HepG2 (cell line): ENCODE measurements around the gene TTLL10. TPM values are rescaled to one million over a fixed set of nuclear protein-coding genes. Genes with fewer than 3 reads are reported as not detected.
A peak's percentile ranks its signal among the peaks of the same experiment; 100 is the strongest.

Source experiments
- AGO2 ChIP-seq: fragments of 200-400 bp; formaldehyde crosslinking; optimal IDR thresholded peaks from 2 replicates; pipeline ENCODE3; 2017; ENCODE audit warnings: mild to moderate bottlenecking, low read depth, low read length, moderate library complexity
- HNRNPH1 ChIP-seq: fragments of 200-400 bp; formaldehyde crosslinking; optimal IDR thresholded peaks from 2 replicates; pipeline ENCODE3; 2017; ENCODE audit warnings: mild to moderate bottlenecking, low read depth, low read length
- MXI1 ChIP-seq: IDR thresholded peaks from 3 replicates; pipeline ENCODE4 v1.6.1; 2012; ENCODE audit warnings: low read depth, low read length, inconsistent platforms, borderline replicate concordance
- NFKBIZ ChIP-seq: IDR thresholded peaks from 2 replicates; pipeline ENCODE4 v1.6.1; 2018; ENCODE audit warnings: missing genetic modification reagents, missing compliant biosample characterization
- RARG ChIP-seq: sonication (generic); formaldehyde crosslinking; IDR thresholded peaks from 2 replicates; pipeline ENCODE4 v1.4.0; 2020; ENCODE audit warnings: low read depth, mild to moderate bottlenecking, missing genetic modification reagents
- REL ChIP-seq: sonication (generic); formaldehyde crosslinking; conservative IDR thresholded peaks from 2 replicates; pipeline ENCODE4 v1.8.0; 2022; ENCODE audit warnings: mild to moderate bottlenecking, missing genetic modification reagents, moderate library complexity
- SNRNP70 ChIP-seq: fragments of 200-400 bp; formaldehyde crosslinking; IDR thresholded peaks from 2 replicates; pipeline ENCODE4 v1.6.1; 2017; ENCODE audit warnings: mild to moderate bottlenecking, low read depth, low read length, moderate library complexity
- TEAD3 ChIP-seq: optimal IDR thresholded peaks from 2 replicates; pipeline ENCODE3; 2016; ENCODE audit warnings: borderline replicate concordance
- THAP11 ChIP-seq: IDR thresholded peaks from 2 replicates; pipeline ENCODE4 v1.6.1; 2016; ENCODE audit warnings: missing biosample characterization, missing genetic modification reagents
- THYN1 ChIP-seq: sonication (generic); formaldehyde crosslinking; IDR thresholded peaks from 2 replicates; pipeline ENCODE4 v1.8.1; 2023; ENCODE audit warnings: low read depth, mild to moderate bottlenecking, moderate library complexity, missing genetic modification reagents, borderline replicate concordance
- ZBTB3 ChIP-seq: sonication (generic); formaldehyde crosslinking; IDR thresholded peaks from 2 replicates; pipeline ENCODE4 v1.4.0; 2020; ENCODE audit warnings: low read depth, mild to moderate bottlenecking, moderate library complexity, missing genetic modification reagents, borderline replicate concordance
- ZFP62 ChIP-seq: sonication (generic); formaldehyde crosslinking; IDR thresholded peaks from 2 replicates; pipeline ENCODE4 v1.4.0; 2020; ENCODE audit warnings: missing genetic modification reagents
- ZNF12 ChIP-seq: sonication (generic); formaldehyde crosslinking; IDR thresholded peaks from 2 replicates; pipeline ENCODE4 v1.5.0; 2020; ENCODE audit warnings: missing genetic modification reagents
- ZNF331 ChIP-seq: sonication (generic); formaldehyde crosslinking; IDR thresholded peaks from 2 replicates; pipeline ENCODE4 v1.4.0; 2020; ENCODE audit warnings: missing genetic modification reagents
- ZNF44 ChIP-seq: sonication (generic); formaldehyde crosslinking; IDR thresholded peaks from 2 replicates; pipeline ENCODE4 v1.5.1; 2020; ENCODE audit warnings: mild to moderate bottlenecking, missing genetic modification reagents
- ZNF792 ChIP-seq: IDR thresholded peaks from 2 replicates; pipeline ENCODE4 v1.6.1; 2016
- polyA plus RNA-seq, 8 experiments: library from polyadenylated mRNA; depleted of rRNA in 3 of 8; stranded (reverse) in 7 of 8; unstranded in 1 of 8; fragments of >200 nt; fragmentation: Illumina TruSeq in 4 of 8; extraction: Trizol in 4 of 8; gene quantifications; 2 replicates each; pipeline versions ENCODE4 v1.2.1 to v1.2.3, GENCODE V29; 2011 to 2016; ENCODE audit warnings: low read depth in 4 of 8, missing spikeins in 1 of 8, mixed read lengths in 1 of 8; ENCODE audit not compliant: insufficient read depth in 1 of 8
- total RNA-seq, 5 experiments: library from RNA; depleted of rRNA; stranded (reverse); fragments of >200 nt; fragmentation: Illumina TruSeq; extraction: Trizol; gene quantifications; 2 replicates each; pipeline ENCODE4 v1.2.3, GENCODE V29; 2016; ENCODE audit warnings: low read depth in 1 of 5
- TF ChIP-seq, protein P1 (sequence below): sonication (generic); formaldehyde crosslinking; conservative IDR thresholded peaks from 2 replicates; pipeline ENCODE4 v1.4.0; 2020; ENCODE audit warnings: missing genetic modification reagents
- TF ChIP-seq, protein P2 (sequence below): sonication (generic); formaldehyde crosslinking; IDR thresholded peaks from 2 replicates; pipeline ENCODE4 v1.8.0; 2022; ENCODE audit warnings: mild to moderate bottlenecking, missing genetic modification reagents; ENCODE audit not compliant: insufficient replicate concordance
- TF ChIP-seq, protein P3 (sequence below): sonication (generic); formaldehyde crosslinking; IDR thresholded peaks from 2 replicates; pipeline ENCODE4 v1.5.0; 2020; ENCODE audit warnings: missing genetic modification reagents
- TF ChIP-seq, protein P4 (sequence below): sonication (generic); formaldehyde crosslinking; IDR thresholded peaks from 2 replicates; pipeline ENCODE4 v1.5.0; 2020; ENCODE audit warnings: mild to moderate bottlenecking, missing genetic modification reagents
- TF ChIP-seq, protein P5 (sequence below): IDR thresholded peaks from 2 replicates; pipeline ENCODE4 v1.6.1; 2016; ENCODE audit warnings: mild to moderate bottlenecking, missing biosample characterization, missing genetic modification reagents

Gene TTLL10
- total and polyA plus RNA-seq, 2 of the 13 experiments (the other 11 are each of a cell fraction or from before 2014, with no cell fraction given): not detected

DNA sequence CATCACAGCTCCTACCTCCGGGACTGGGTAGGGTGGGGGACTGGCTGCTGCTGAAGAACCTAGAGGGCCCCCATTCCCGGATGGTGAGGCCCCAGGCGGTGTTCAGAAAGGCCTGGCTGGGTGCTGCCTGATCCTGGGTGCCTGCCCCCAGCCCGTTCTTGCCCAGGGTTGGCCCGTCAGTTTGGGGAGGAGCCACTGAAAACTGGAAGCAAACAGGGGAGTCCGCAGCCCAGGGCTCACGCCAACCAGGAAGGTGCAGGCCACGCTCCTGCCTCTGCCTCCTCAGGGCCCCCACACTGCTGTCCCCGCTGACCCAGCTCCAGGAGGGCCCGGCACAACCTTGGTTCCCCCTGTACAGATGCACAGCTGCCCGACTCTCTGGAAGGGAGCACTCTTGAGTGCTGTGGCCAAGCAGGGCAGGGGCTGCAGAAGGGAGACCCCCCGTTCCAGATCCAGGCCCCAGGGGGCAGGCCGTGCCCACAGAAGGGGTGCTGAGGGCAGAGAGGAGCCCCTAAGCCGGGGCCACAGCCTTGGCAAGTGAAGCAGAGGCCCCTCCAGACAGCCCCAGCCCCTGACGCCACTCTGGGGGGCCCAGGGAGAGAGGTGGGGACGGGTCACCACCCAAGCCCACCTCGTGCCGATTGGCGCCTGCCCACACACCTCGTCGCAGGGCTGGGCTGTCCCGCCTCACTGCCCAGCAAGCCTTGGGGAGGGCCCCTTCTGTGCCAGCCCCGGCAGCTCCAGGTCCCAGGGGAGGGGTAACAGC, 67.3 kb downstream of the TTLL10 start (continued):
- TF ChIP-seq, protein P1, sequence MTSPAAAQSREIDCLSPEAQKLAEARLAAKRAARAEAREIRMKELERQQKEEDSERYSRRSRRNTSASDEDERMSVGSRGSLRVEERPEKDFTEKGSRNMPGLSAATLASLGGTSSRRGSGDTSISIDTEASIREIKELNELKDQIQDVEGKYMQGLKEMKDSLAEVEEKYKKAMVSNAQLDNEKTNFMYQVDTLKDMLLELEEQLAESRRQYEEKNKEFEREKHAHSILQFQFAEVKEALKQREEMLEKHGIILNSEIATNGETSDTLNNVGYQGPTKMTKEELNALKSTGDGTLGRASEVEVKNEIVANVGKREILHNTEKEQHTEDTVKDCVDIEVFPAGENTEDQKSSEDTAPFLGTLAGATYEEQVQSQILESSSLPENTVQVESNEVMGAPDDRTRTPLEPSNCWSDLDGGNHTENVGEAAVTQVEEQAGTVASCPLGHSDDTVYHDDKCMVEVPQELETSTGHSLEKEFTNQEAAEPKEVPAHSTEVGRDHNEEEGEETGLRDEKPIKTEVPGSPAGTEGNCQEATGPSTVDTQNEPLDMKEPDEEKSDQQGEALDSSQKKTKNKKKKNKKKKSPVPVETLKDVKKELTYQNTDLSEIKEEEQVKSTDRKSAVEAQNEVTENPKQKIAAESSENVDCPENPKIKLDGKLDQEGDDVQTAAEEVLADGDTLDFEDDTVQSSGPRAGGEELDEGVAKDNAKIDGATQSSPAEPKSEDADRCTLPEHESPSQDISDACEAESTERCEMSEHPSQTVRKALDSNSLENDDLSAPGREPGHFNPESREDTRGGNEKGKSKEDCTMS: no peak
- TF ChIP-seq THYN1 (CRISPR knock-in tag) (no peak), NFKBIZ (CRISPR knock-in tag) (no peak), AGO2 (no peak), ZNF44 (no peak), MXI1 (0 out of 3 replicates have a peak, but pooled peaks have one; percentile 16), ZBTB3 (CRISPR knock-in tag) (no peak), ZNF12 (CRISPR knock-in tag) (no peak), SNRNP70 (no peak), ZNF792 (CRISPR knock-in tag) (no peak), TEAD3 (CRISPR knock-in tag) (no peak), ZNF331 (CRISPR knock-in tag) (0 out of 2 replicates have a peak, but pooled peaks have one; percentile 12), THAP11 (CRISPR knock-in tag) (0 out of 2 replicates have a peak, but pooled peaks have one; percentile 30), REL (CRISPR knock-in tag) (no peak), HNRNPH1 (no peak), ZFP62 (CRISPR knock-in tag) (no peak), RARG (CRISPR knock-in tag) (no peak)
- TF ChIP-seq, protein P2, sequence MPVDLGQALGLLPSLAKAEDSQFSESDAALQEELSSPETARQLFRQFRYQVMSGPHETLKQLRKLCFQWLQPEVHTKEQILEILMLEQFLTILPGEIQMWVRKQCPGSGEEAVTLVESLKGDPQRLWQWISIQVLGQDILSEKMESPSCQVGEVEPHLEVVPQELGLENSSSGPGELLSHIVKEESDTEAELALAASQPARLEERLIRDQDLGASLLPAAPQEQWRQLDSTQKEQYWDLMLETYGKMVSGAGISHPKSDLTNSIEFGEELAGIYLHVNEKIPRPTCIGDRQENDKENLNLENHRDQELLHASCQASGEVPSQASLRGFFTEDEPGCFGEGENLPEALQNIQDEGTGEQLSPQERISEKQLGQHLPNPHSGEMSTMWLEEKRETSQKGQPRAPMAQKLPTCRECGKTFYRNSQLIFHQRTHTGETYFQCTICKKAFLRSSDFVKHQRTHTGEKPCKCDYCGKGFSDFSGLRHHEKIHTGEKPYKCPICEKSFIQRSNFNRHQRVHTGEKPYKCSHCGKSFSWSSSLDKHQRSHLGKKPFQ (CRISPR knock-in tag): no peak
- TF ChIP-seq, protein P3, sequence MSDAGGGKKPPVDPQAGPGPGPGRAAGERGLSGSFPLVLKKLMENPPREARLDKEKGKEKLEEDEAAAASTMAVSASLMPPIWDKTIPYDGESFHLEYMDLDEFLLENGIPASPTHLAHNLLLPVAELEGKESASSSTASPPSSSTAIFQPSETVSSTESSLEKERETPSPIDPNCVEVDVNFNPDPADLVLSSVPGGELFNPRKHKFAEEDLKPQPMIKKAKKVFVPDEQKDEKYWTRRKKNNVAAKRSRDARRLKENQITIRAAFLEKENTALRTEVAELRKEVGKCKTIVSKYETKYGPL (CRISPR knock-in tag): no peak
- TF ChIP-seq, protein P4, sequence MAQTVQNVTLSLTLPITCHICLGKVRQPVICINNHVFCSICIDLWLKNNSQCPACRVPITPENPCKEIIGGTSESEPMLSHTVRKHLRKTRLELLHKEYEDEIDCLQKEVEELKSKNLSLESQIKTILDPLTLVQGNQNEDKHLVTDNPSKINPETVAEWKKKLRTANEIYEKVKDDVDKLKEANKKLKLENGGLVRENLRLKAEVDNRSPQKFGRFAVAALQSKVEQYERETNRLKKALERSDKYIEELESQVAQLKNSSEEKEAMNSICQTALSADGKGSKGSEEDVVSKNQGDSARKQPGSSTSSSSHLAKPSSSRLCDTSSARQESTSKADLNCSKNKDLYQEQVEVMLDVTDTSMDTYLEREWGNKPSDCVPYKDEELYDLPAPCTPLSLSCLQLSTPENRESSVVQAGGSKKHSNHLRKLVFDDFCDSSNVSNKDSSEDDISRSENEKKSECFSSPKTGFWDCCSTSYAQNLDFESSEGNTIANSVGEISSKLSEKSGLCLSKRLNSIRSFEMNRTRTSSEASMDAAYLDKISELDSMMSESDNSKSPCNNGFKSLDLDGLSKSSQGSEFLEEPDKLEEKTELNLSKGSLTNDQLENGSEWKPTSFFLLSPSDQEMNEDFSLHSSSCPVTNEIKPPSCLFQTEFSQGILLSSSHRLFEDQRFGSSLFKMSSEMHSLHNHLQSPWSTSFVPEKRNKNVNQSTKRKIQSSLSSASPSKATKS (CRISPR knock-in tag): no peak
- TF ChIP-seq, protein P5, sequence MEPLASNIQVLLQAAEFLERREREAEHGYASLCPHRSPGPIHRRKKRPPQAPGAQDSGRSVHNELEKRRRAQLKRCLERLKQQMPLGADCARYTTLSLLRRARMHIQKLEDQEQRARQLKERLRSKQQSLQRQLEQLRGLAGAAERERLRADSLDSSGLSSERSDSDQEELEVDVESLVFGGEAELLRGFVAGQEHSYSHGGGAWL (CRISPR knock-in tag): no peak
